Endothelial cell of umbilical vein (primary cell): ENCODE measurements around the gene CTIF. TPM values are rescaled to one million over a fixed set of nuclear protein-coding genes. Genes with fewer than 3 reads are reported as not detected.

Experiments
- BruUV-seq: library from RNA; stranded (reverse); fragments of 400-500 nt; replicated peaks from 2 replicates; lab custom pipeline; 2021; lab: Mats Ljungman, UMichigan
- CTCF ChIA-PET: fragments of 300-600, 350-600 bp; sonication (Branson Sonifier 250); formaldehyde crosslinking; loops from one replicate; lab custom pipeline; 2021; ENCODE audit warnings: antibody characterized with exemption, inconsistent platforms; lab: Charles Lee
- POLR2A ChIA-PET: fragments of 300-600, 350-600 bp; sonication (Branson Sonifier 250); formaldehyde crosslinking; loops from one replicate; lab custom pipeline; 2021; ENCODE audit warnings: antibody characterized with exemption, inconsistent platforms; lab: Charles Lee
- DNase-seq: peaks from one replicate; pipeline ENCODE4 v3.0.0-alpha.2; 2011; ENCODE audit warnings: low read depth, low spot score
- FAIRE-seq: peaks from 2 replicates; lab custom pipeline; 2011; peaks lifted over from hg19 to GRCh38; lab: Jason Lieb, UNC
- H2AFZ ChIP-seq: 2 replicates; pipeline ENCODE4 v1.6.0; 2012; ENCODE audit warnings: low read depth, low read length, control low read depth, inconsistent platforms
- H3K27ac ChIP-seq: 2 replicates; pipeline ENCODE4 v1.5.1; 2011; ENCODE audit warnings: low read depth, mild to moderate bottlenecking, control low read depth, low read length, moderate library complexity; ENCODE audit not compliant: insufficient read depth
- H3K27me3 ChIP-seq, 2 experiments: 2 replicates each; pipeline versions ENCODE4 v1.6.0 to v1.6.1; 2011; ENCODE audit warnings: low read length in 2 of 2, mixed read lengths in 1 of 2; ENCODE audit not compliant: control insufficient read depth in 2 of 2, insufficient read depth in 2 of 2
- H3K36me3 ChIP-seq, 2 experiments: 2 replicates in 1 of 2; 3 replicates in 1 of 2; pipeline ENCODE4 v1.5.1; 2011; ENCODE audit warnings: low read length in 2 of 2, mild to moderate bottlenecking in 1 of 2, moderate library complexity in 1 of 2; ENCODE audit not compliant: control insufficient read depth in 2 of 2, insufficient read depth in 2 of 2; ENCODE audit errors: extremely low read depth in 1 of 2
- H3K4me1 ChIP-seq: 3 replicates; pipeline ENCODE4 v1.5.1; 2011; ENCODE audit warnings: mild to moderate bottlenecking, low read length; ENCODE audit not compliant: control insufficient read depth, insufficient read depth; ENCODE audit errors: extremely low read depth
- H3K4me2 ChIP-seq: 2 replicates; pipeline ENCODE4 v1.6.1; 2011; ENCODE audit warnings: low read length, control low read depth, mixed read lengths; ENCODE audit not compliant: insufficient read depth
- H3K4me3 ChIP-seq, 3 experiments: fragments of 200-600 bp in 1 of 3; sonication (generic), shearing (Covaris generic) in 1 of 3; replicated peaks in 1 of 3; 2 replicates each; pipeline ENCODE4 v1.5.1; 2011 to 2016; ENCODE audit warnings: control low read depth in 3 of 3, low read length in 3 of 3, mild to moderate bottlenecking in 2 of 3, inconsistent platforms in 1 of 3, low read depth in 1 of 3, moderate library complexity in 1 of 3; ENCODE audit not compliant: insufficient read depth in 1 of 3
- H3K79me2 ChIP-seq: 2 replicates; pipeline ENCODE4 v1.6.0; 2012; ENCODE audit warnings: low read length, inconsistent platforms; ENCODE audit not compliant: control insufficient read depth, insufficient read depth
- H3K9ac ChIP-seq: replicated peaks from 2 replicates; pipeline ENCODE3; 2011; ENCODE audit warnings: low read length, control low read depth; ENCODE audit not compliant: insufficient read depth; ENCODE audit errors: extremely low read depth
- H3K9me1 ChIP-seq: replicated peaks from 3 replicates; pipeline ENCODE4 v1.6.0; 2011; ENCODE audit warnings: mild to moderate bottlenecking, low read length; ENCODE audit not compliant: control insufficient read depth, insufficient read depth; ENCODE audit errors: extremely low read depth
- H3K9me3 ChIP-seq: replicated peaks from 2 replicates; pipeline ENCODE4 v1.5.1; 2012; ENCODE audit warnings: low read length, inconsistent platforms; ENCODE audit not compliant: control insufficient read depth, insufficient read depth
- H4K20me1 ChIP-seq: replicated peaks from 2 replicates; pipeline ENCODE3; 2011; ENCODE audit warnings: mild to moderate bottlenecking, low read length; ENCODE audit not compliant: control insufficient read depth, insufficient read depth; ENCODE audit errors: extremely low read depth
- CTCF ChIP-seq, 2 donors: IDR thresholded peaks; 1 replicate in 1 of 2; 2 replicates in 1 of 2; pipeline ENCODE4 v1.5.1; 2011; ENCODE audit warnings: low read length in 2 of 2, mild to moderate bottlenecking in 2 of 2, moderate library complexity in 2 of 2, control low read depth in 1 of 2, inconsistent platforms in 1 of 2, low read depth in 1 of 2; ENCODE audit not compliant: insufficient read depth in 1 of 2; ENCODE audit errors: extremely low read depth in 1 of 2
- JUN ChIP-seq: IDR thresholded peaks from 2 replicates; pipeline ENCODE4 v1.6.1; 2011; ENCODE audit warnings: borderline replicate concordance, low read depth; ENCODE audit not compliant: insufficient read length, insufficient read depth
- MAX ChIP-seq: IDR thresholded peaks from 2 replicates; pipeline ENCODE4 v1.6.1; 2011; ENCODE audit not compliant: insufficient read depth, insufficient read length
- MYC ChIP-seq: IDR thresholded peaks from one replicate; pipeline ENCODE4 v1.6.1; 2011; ENCODE audit warnings: mild to moderate bottlenecking, low read depth, low read length
- dilution Hi-C: fragments of 300-500 bp; cut with MboI; formaldehyde crosslinking; loops from one replicate; pipeline ENCODE4 v1.15.0; 2019; ENCODE audit warnings: low sequenced_read_pairs; ENCODE audit not compliant: extremely low pct_ligation_motif_present
- intact Hi-C: fragments of 100-400 bp; cut with micrococcal nuclease; formaldehyde crosslinking; loops from one replicate; pipeline ENCODE4 v1.10.0; 2022
- polyA plus RNA-seq, 4 experiments: library from polyadenylated mRNA; depleted of rRNA in 3 of 4; stranded (reverse) in 3 of 4; unstranded in 1 of 4; fragments of >200 nt; gene quantifications; 2 replicates each; pipeline versions ENCODE4 v1.2.1 to v1.2.3, GENCODE V29; 2011 to 2012; ENCODE audit warnings: missing spikeins in 1 of 4
- total RNA-seq: library from RNA; stranded (reverse); gene quantifications from 2 replicates; pipeline ENCODE4 v1.2.3, GENCODE V29; 2021

Gene CTIF
- total and polyA plus RNA-seq, 2 donors (not counting 3 experiments of a cell fraction or from before 2014, with no cell fraction given): 20.9 to 57.7 TPM

DNA sequence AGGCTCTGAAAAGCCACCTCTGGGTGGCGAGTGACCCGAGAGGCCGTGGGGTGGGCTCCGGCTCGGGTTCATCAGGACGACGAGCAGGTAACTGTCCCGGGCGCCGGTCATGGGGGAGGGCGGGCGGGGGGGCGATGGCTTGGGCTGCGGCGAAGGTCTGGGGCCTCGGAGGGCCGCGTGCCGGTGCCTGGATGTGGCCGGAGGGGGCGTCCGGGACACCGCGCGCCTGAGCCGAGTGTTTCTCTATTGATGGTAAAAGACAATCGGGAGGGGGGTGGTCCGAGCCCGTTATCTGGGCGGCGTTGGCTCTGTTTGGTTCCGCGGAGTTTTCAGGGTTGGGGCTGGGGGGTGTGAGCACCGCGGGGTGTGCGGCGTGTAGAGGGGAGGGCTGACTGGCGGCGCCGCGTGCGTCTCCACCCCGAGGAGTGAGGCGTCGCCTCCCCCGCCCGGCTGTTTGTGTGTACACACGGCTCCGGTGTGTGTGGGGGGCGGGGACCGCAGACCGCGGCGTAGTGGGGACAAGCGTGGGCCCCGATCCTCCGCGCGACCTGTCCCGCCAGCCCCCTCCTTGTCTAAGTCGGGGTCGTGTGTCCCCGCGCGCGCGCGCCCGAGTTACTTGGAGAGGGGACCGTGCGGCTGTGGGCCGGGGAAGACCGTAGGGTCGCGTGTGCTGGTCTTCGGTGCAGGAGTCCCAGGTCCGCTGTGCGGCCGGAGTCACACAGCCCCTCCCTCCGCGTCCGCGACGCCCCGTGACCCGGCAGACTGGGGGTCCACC is 1.6 kb downstream of the CTIF start:
- Histone ChIP-seq H3K79me2 (peaks cover 37% of the 10 kb centered on the region), H3K9me1 (no peaks in the 10 kb centered on the region), H3K4me2 (peak overlapping the region; percentile 80), H3K9ac (peak overlapping the region; percentile 90), H3K9me3 (no peaks in the 10 kb centered on the region), H3K36me3 (no peaks in the 10 kb centered on the region), H4K20me1 (no peaks in the 10 kb centered on the region), H3K27me3 (no peaks in the 10 kb centered on the region), H2AFZ (peak overlapping the region; percentile 78), H3K27ac (peak overlapping the region; percentile 86), H3K4me1 (peaks cover 24% of the 10 kb centered on the region), H3K4me3 (peak overlapping the region; percentile 73 to 86 (median 80))
- DNase-seq: peak; percentile 69
- ChIA-PET POLR2A (no interaction called here), CTCF (interaction anchor here (1.1 kb wide), 1 partner anchor 66 kb away, joined by 4 read pairs; no protein-coding TSS in a partner anchor)
- BruUV-seq: no TSS peak
- dilution Hi-C loops: no loop called here
- TF ChIP-seq MAX (peak; percentile 10), JUN (no peak), CTCF (IDR thresholded peaks at IDR 0.05; ENCODE audit: extremely low read depth in 1 of 2, insufficient read depth in 1 of 2, low read depth in 1 of 2, low read length in 2 of 2) (peak in 1 of 2 donors; percentile 48), MYC (peak; percentile 33)
- intact Hi-C loops: loop anchor here (1.0 to 10.0 kb wide), 5 partner anchors 65 to 924 kb away; partner anchors contain the start of genes DYM and SMAD2
- FAIRE-seq: no peak
